PC-3 (cell line): ENCODE measurements around the gene SLC6A18. TPM values are rescaled to one million over a fixed set of nuclear protein-coding genes. Genes with fewer than 3 reads are reported as not detected.

ENCODE experiments used
- ATAC-seq: fragments of 200-7000 bp; cut with Tn5 transposase; 2 replicates; pipeline ENCODE4 v1.9.1; 2020; ENCODE audit warnings: mild to moderate bottlenecking, moderate library complexity
- BruUV-seq: library from RNA; stranded (reverse); fragments of 400-500 nt; replicated peaks from 2 replicates; lab custom pipeline; 2021; lab: Mats Ljungman, UMichigan
- CTCF ChIA-PET: fragments of 300-600 bp; sonication (Branson Sonifier 250); formaldehyde crosslinking; loops from one replicate; lab custom pipeline; 2022; ENCODE audit warnings: antibody characterized with exemption; lab: Charles Lee
- POLR2A ChIA-PET: fragments of 300-600 bp; sonication (Branson Sonifier 250); formaldehyde crosslinking; loops from one replicate; lab custom pipeline; 2022; ENCODE audit warnings: antibody characterized with exemption; ENCODE audit not compliant: unreplicated experiment; lab: Charles Lee
- DNase-seq: peaks from one replicate; pipeline ENCODE4 v3.0.0-alpha.2; 2015
- H2AFZ ChIP-seq: fragments of 300-600 bp; sonication (generic); 2 replicates; pipeline ENCODE4 v1.6.0; 2016; ENCODE audit warnings: antibody characterized with exemption, low read length
- H3F3A ChIP-seq: fragments of 300-600 bp; sonication (generic); one replicate; pipeline ENCODE4 v1.6.0; 2017; ENCODE audit warnings: antibody characterized with exemption, low read length, control low read depth, mild to moderate bottlenecking; ENCODE audit not compliant: unreplicated experiment
- H3K27ac ChIP-seq: fragments of 300-600 bp; sonication (generic); 2 replicates; pipeline ENCODE4 v1.5.1; 2016; ENCODE audit warnings: mild to moderate bottlenecking, low read length
- H3K27me3 ChIP-seq: fragments of 300-600 bp; sonication (generic); 2 replicates; pipeline ENCODE4 v1.6.1; 2016; ENCODE audit warnings: low read length, mixed read lengths
- H3K36me3 ChIP-seq: fragments of 300-600 bp; sonication (generic); 2 replicates; pipeline ENCODE4 v1.6.1; 2016; ENCODE audit warnings: low read depth, mixed run types, low read length, mixed read lengths
- H3K4me1 ChIP-seq: fragments of 300-600 bp; sonication (generic); 2 replicates; pipeline ENCODE4 v1.5.1; 2016; ENCODE audit warnings: low read length; ENCODE audit not compliant: insufficient read depth
- H3K4me2 ChIP-seq: fragments of 300-600 bp; sonication (generic); 2 replicates; pipeline ENCODE4 v1.6.0; 2016; ENCODE audit warnings: low read length
- H3K4me3 ChIP-seq: fragments of 300-600 bp; sonication (generic); 2 replicates; pipeline ENCODE4 v1.5.1; 2016; ENCODE audit warnings: mild to moderate bottlenecking, low read length, mixed read lengths
- H3K79me2 ChIP-seq: fragments of 300-600 bp; sonication (generic); 2 replicates; pipeline ENCODE4 v1.6.1; 2017; ENCODE audit warnings: low read length, mixed read lengths
- H3K9ac ChIP-seq: fragments of 300-600 bp; sonication (generic); 2 replicates; pipeline ENCODE4 v1.6.0; 2016; ENCODE audit warnings: mild to moderate bottlenecking, low read length
- H3K9me2 ChIP-seq: fragments of 300-600 bp; sonication (generic); replicated peaks from 2 replicates; pipeline ENCODE4 v1.6.1; 2016; ENCODE audit warnings: mixed run types, low read length, mixed read lengths
- H3K9me3 ChIP-seq: fragments of 300-600 bp; sonication (generic); 2 replicates; pipeline ENCODE4 v1.6.1; 2016; ENCODE audit warnings: low read length, mixed read lengths
- H4K20me1 ChIP-seq: fragments of 300-600 bp; sonication (generic); 2 replicates; pipeline ENCODE4 v1.6.1; 2016; ENCODE audit warnings: low read length, mixed read lengths
- EZH2 ChIP-seq: fragments of 300-600 bp; sonication (generic); IDR thresholded peaks from one replicate; pipeline ENCODE4 v1.6.1; 2017; ENCODE audit warnings: antibody characterized with exemption, mild to moderate bottlenecking, low read length; ENCODE audit not compliant: unreplicated experiment
- EZH2phosphoT487 ChIP-seq: fragments of 300-600 bp; sonication (generic); IDR thresholded peaks from 2 replicates; pipeline ENCODE4 v1.6.1; 2018; ENCODE audit warnings: mild to moderate bottlenecking, antibody characterized with exemption, low read length, borderline replicate concordance
- intact Hi-C: fragments of 100-400 bp; cut with micrococcal nuclease; formaldehyde crosslinking; loops from 2 replicates; pipeline ENCODE4 v1.9.0; 2023
- total RNA-seq: library from RNA; depleted of rRNA; stranded (reverse); fragments of >200 nt; gene quantifications from 2 replicates; pipeline ENCODE4 v1.2.3, GENCODE V29; 2014
- TF ChIP-seq, protein P1 (sequence below): fragments of 300-600 bp; sonication (generic); conservative IDR thresholded peaks from 2 replicates; pipeline ENCODE4 v1.5.1; 2017; ENCODE audit warnings: antibody characterized with exemption, low read depth, mild to moderate bottlenecking, low read length

SLC6A18 gene
- total RNA-seq, 1 experiment from 2014 or later = not detected

DNA sequence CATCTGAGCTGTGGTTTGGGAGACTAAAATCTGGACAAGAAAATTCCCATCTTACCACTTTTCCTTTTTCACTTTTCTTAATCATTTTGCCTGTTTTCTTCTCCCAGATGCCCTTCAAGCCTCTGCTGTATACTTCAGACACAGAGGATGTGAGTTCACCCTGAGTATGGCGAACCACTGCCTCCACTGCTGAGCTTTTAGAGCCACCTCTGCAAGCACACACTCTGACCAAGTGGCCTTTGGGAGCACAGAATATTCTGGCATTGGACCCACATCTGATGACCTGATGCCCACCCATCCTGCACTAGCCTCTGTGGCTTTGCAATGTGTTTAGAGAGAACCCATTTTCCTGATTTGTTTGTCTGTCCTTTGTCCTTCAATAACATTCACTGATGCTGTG is 37.2 kb downstream of the SLC6A18 start:
- H3K27ac ChIP-seq = no peak overlapping the region
- H2AFZ ChIP-seq = no peak overlapping the region
- CTCF ChIA-PET = no interaction called here
- H4K20me1 ChIP-seq = no peaks in the 10 kb centered on the region
- H3K9me2 ChIP-seq = no peaks in the 10 kb centered on the region
- no peak overlapping the region for H3K4me3 ChIP-seq
- TF ChIP-seq, protein P1, sequence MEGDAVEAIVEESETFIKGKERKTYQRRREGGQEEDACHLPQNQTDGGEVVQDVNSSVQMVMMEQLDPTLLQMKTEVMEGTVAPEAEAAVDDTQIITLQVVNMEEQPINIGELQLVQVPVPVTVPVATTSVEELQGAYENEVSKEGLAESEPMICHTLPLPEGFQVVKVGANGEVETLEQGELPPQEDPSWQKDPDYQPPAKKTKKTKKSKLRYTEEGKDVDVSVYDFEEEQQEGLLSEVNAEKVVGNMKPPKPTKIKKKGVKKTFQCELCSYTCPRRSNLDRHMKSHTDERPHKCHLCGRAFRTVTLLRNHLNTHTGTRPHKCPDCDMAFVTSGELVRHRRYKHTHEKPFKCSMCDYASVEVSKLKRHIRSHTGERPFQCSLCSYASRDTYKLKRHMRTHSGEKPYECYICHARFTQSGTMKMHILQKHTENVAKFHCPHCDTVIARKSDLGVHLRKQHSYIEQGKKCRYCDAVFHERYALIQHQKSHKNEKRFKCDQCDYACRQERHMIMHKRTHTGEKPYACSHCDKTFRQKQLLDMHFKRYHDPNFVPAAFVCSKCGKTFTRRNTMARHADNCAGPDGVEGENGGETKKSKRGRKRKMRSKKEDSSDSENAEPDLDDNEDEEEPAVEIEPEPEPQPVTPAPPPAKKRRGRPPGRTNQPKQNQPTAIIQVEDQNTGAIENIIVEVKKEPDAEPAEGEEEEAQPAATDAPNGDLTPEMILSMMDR = no peak
- TF ChIP-seq EZH2phosphoT487 (no peak), EZH2 (no peak)
- H3K9me3 ChIP-seq = 0 out of 2 replicates have a peak, but pooled peaks cover 7% of the 10 kb centered on the region
- POLR2A ChIA-PET = no interaction called here
- BruUV-seq = no TSS peak
- DNase-seq (no peak), ATAC-seq (no peak)
- H3K4me2 ChIP-seq = no peak overlapping the region
- H3F3A ChIP-seq = no peaks in the 10 kb centered on the region
- H3K9ac ChIP-seq = no peak overlapping the region
- intact Hi-C loops = no loop called here
- H3K79me2 ChIP-seq = no peaks in the 10 kb centered on the region
- no peaks in the 10 kb centered on the region for H3K4me1 ChIP-seq
- H3K27me3 ChIP-seq = no peaks in the 10 kb centered on the region
- no peaks in the 10 kb centered on the region for H3K36me3 ChIP-seq

DNA sequence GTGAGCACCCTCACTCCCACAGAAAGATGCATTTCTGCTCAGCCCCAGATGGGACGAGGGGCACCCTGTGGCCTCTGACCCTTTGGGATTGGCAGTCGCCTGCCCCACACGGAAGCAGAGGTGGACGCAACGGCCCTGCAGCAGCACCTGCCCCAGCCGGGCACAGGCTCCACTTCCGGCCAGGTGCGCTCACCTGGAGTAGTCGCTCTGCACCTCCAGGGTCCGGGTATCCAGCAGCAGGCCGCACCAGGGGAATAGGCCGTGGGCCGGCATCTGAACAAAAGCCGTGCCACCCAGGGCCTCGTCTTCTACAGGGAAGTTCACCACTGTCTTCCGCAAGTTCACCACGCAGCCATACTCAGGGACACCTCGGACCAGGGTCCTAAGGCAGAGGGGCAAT is 39.0 kb downstream of the SLC6A18 start:
- DNase-seq (no peak), ATAC-seq (no peak)
- Histone ChIP-seq H3K27ac (no peak overlapping the region), H2AFZ (no peak overlapping the region), H3K9ac (no peak overlapping the region), H3F3A (no peaks in the 10 kb centered on the region), H4K20me1 (no peaks in the 10 kb centered on the region), H3K4me3 (no peak overlapping the region), H3K9me3 (0 out of 2 replicates have a peak, but pooled peaks cover 7% of the 10 kb centered on the region), H3K27me3 (no peaks in the 10 kb centered on the region), H3K79me2 (no peaks in the 10 kb centered on the region), H3K36me3 (no peaks in the 10 kb centered on the region), H3K9me2 (no peaks in the 10 kb centered on the region), H3K4me1 (no peaks in the 10 kb centered on the region), H3K4me2 (no peak overlapping the region)
- no TSS peak for BruUV-seq
- intact Hi-C loops = no loop called here
- TF ChIP-seq EZH2 (no peak), EZH2phosphoT487 (no peak)
- TF ChIP-seq, protein P1 = no peak
- ChIA-PET POLR2A (no interaction called here), CTCF (no interaction called here)

DNA sequence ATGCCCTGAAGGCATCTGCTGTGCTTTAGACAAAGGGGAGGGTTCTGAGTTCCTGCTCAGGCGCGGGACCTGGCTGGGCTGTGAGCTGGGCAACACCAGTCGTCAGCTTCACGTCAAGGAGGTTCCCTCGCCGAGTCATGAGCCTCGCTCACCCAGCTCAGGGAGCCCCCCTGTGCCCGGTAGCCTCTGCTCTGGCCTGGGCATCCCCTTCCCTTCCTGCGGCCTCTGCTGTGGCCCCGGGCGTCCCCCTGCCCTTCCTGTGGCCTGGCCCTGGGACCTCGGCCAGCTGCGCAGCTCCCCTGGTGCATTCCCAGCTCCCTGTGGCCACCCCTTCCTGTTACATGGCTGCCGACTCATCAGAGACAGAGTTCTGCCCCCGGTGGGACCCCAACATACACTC is 39.8 kb downstream of the SLC6A18 start:
- no peaks in the 10 kb centered on the region for H3K4me1 ChIP-seq
- no peaks in the 10 kb centered on the region for H4K20me1 ChIP-seq
- TF ChIP-seq, protein P1 = no peak
- no peak for TF ChIP-seq EZH2
- TF ChIP-seq EZH2phosphoT487 = no peak
- intact Hi-C loops = no loop called here
- no peak overlapping the region for H3K27ac ChIP-seq
- no peak overlapping the region for H3K4me3 ChIP-seq
- ChIA-PET CTCF (no interaction called here), POLR2A (no interaction called here)
- no peaks in the 10 kb centered on the region for H3K36me3 ChIP-seq
- H3K79me2 ChIP-seq = no peaks in the 10 kb centered on the region
- H3F3A ChIP-seq = no peaks in the 10 kb centered on the region
- no peak overlapping the region for H2AFZ ChIP-seq
- 0 out of 2 replicates have a peak, but pooled peaks cover 7% of the 10 kb centered on the region for H3K9me3 ChIP-seq
- no peaks in the 10 kb centered on the region for H3K27me3 ChIP-seq
- no peak overlapping the region for H3K9ac ChIP-seq
- ATAC-seq (no peak), DNase-seq (no peak)
- H3K4me2 ChIP-seq = no peak overlapping the region
- no TSS peak for BruUV-seq
- H3K9me2 ChIP-seq = no peaks in the 10 kb centered on the region
